Colonic mucosa (tissue), 4 donors: ENCODE results near the gene UNC79. TPM values are rescaled to one million over a fixed set of nuclear protein-coding genes. Genes with fewer than 3 reads are reported as not detected.

Source experiments
- DNase-seq: peaks from one replicate; pipeline ENCODE4 v3.0.0-alpha.2; 2020
- H3K27ac ChIP-seq: fragments of 200-600 bp; one replicate; pipeline ENCODE4 v1.8.0; 2021
- H3K27me3 ChIP-seq: fragments of 200-600 bp; one replicate; pipeline ENCODE4 v1.8.0; 2021
- H3K36me3 ChIP-seq: fragments of 200-600 bp; one replicate; pipeline ENCODE4 v1.8.0; 2021
- H3K4me1 ChIP-seq: fragments of 200-600 bp; one replicate; pipeline ENCODE4 v1.8.0; 2021; ENCODE audit warnings: mild to moderate bottlenecking
- H3K4me3 ChIP-seq: fragments of 200-600 bp; one replicate; pipeline ENCODE4 v1.8.0; 2021
- H3K9ac ChIP-seq, 2 donors: one replicate each; pipeline ENCODE4 v1.7.0; 2013; ENCODE audit warnings: control low read depth in 2 of 2, low read depth in 2 of 2, low read length in 2 of 2
- H3K9me3 ChIP-seq: fragments of 200-600 bp; one replicate; pipeline ENCODE4 v1.8.0; 2021
- intact Hi-C: fragments of 100-400 bp; cut with DNase I; formaldehyde crosslinking; loops from one replicate; pipeline ENCODE4 v1.14.1; 2022
- total RNA-seq, 2 donors: library from RNA; stranded (reverse); fragmentation: NEBNext Ultra II Directional in 1 of 2; extraction: Animal tissue kit (Norgen Biotek cat#: 25700) in 1 of 2; gene quantifications; one replicate each; pipeline ENCODE4 v1.2.1, GENCODE V29; 2021
- TF ChIP-seq, protein P1 (sequence below): fragments of 200-600 bp; IDR thresholded peaks from one replicate; pipeline ENCODE4 v1.8.0; 2022; ENCODE audit warnings: antibody characterized with exemption, mild to moderate bottlenecking
- donor health status: healthy.
- donor health status: DM: no; HTN: no; CAD: no.
- donor health status: DM: no; HTN: no; CAD: no.

Gene UNC79
- total RNA-seq, 2 donors from 2014 or later, result 0.17 to 0.21 TPM

DNA sequence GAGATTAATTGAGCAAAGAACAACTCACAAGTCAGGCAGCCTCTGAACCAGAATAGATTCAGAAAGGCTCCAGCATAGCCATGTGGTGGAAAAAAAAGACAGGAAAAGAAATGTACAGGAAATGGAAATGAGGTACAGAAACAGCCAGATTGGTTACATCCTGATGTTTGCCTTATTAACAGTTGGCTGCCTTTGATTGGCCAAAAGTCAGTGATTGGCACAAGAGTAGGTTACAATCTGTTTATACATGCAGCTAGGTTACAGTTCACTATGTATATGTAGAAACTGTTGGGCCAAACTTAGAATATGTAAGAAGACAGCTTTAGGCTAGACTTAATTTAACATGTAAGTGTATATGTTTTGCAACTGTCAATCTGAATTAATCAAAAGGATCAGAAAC lies 118.9 kb downstream of the UNC79 start:
- Histone ChIP-seq H3K9me3 (no peaks in the 10 kb centered on the region), H3K4me3 (no peak overlapping the region), H3K4me1 (no peaks in the 10 kb centered on the region), H3K36me3 (no peaks in the 10 kb centered on the region), H3K9ac (no peak overlapping the region), H3K27me3 (no peaks in the 10 kb centered on the region), H3K27ac (no peak overlapping the region)
- intact Hi-C loops, result no loop called here
- no peak for DNase-seq
- TF ChIP-seq, protein P1, sequence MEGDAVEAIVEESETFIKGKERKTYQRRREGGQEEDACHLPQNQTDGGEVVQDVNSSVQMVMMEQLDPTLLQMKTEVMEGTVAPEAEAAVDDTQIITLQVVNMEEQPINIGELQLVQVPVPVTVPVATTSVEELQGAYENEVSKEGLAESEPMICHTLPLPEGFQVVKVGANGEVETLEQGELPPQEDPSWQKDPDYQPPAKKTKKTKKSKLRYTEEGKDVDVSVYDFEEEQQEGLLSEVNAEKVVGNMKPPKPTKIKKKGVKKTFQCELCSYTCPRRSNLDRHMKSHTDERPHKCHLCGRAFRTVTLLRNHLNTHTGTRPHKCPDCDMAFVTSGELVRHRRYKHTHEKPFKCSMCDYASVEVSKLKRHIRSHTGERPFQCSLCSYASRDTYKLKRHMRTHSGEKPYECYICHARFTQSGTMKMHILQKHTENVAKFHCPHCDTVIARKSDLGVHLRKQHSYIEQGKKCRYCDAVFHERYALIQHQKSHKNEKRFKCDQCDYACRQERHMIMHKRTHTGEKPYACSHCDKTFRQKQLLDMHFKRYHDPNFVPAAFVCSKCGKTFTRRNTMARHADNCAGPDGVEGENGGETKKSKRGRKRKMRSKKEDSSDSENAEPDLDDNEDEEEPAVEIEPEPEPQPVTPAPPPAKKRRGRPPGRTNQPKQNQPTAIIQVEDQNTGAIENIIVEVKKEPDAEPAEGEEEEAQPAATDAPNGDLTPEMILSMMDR, result no peak

DNA sequence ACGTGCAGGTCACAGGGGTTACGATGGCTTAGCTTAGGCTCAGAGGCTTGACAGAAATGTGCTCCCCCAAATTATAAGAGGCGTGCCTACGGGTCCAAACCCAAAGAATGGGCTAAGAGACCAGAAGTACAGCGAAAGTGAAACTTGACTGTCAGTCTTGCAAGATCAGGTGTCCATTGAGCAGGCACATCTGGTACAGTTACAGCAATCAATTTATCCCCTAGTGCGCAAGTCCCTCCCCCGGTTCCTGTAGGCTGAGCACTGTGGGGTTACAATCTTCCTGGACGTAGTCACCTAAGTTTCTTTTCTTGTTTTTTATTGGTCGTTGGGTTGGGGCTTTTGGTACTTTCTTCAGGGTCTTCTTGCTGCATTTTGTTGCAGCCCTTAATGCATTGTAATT lies 134.2 kb downstream of the UNC79 start:
- Histone ChIP-seq H3K27ac (no peak overlapping the region), H3K4me3 (no peak overlapping the region), H3K36me3 (no peaks in the 10 kb centered on the region), H3K9ac (no peak overlapping the region), H3K4me1 (no peaks in the 10 kb centered on the region), H3K27me3 (no peaks in the 10 kb centered on the region), H3K9me3 (no peaks in the 10 kb centered on the region)
- intact Hi-C loops, result no loop called here
- TF ChIP-seq, protein P1, result no peak
- no peak for DNase-seq

DNA sequence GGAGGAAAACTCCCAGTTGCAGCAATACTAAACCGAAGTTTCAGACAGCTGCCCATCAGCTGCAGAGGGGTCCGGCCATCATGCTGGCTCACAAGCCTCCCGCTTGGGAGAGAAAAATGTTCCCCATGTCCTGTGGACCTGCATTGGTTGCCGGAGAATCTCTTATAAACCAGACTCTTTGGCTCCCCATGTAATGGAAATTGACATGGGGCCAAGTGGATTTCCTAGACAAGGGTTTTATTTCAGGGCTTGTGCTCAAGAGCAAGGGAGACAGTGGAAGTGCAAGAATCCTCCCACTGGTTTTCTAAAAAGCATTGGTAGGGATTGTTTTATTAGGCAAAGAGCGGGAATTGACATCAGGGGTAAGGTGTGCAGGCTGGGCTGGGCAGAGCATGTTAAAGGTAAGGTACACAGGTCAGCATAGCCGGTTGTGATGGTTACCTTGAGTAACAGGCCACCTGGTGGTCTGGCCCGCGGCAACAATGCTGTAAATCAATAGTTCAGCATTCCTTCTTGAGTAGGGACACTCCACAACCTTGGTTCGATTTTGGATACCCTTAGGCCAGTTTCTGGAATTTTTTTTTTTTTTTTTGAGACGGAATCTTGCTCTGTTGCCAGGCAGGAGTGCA lies 135.4 kb downstream of the UNC79 start:
- no peaks in the 10 kb centered on the region for H3K36me3 ChIP-seq
- no peaks in the 10 kb centered on the region for H3K4me1 ChIP-seq
- no peak overlapping the region for H3K27ac ChIP-seq
- H3K9ac ChIP-seq, result no peak overlapping the region
- H3K4me3 ChIP-seq, result no peak overlapping the region
- TF ChIP-seq, protein P1, result no peak
- no peak for DNase-seq
- intact Hi-C loops, result no loop called here
- H3K9me3 ChIP-seq, result no peaks in the 10 kb centered on the region
- H3K27me3 ChIP-seq, result no peaks in the 10 kb centered on the region

DNA sequence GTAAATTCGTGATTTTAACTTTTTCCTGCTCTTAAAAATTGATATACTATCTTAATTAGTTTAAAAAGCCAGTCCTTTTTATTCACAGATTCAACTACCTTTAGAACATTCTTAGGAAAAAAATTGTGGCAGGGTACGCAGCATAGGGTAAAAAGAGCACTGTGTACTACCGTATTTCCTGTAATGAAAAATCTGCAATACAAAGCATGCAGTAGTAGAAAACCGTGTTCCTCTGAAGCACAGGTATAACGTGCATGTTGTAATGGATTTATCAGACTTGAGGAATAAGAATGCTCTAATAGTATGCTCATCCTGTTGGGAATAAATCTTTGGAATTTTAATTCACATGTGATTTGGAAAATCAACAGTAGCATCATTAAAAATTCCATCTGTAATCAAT lies 140.5 kb downstream of the UNC79 start:
- no peaks in the 10 kb centered on the region for H3K27me3 ChIP-seq
- no peaks in the 10 kb centered on the region for H3K9me3 ChIP-seq
- intact Hi-C loops, result no loop called here
- H3K36me3 ChIP-seq, result no peaks in the 10 kb centered on the region
- H3K4me3 ChIP-seq, result no peak overlapping the region
- H3K27ac ChIP-seq, result no peak overlapping the region
- H3K9ac ChIP-seq, result no peak overlapping the region
- no peak for DNase-seq
- no peaks in the 10 kb centered on the region for H3K4me1 ChIP-seq
- TF ChIP-seq, protein P1, result no peak

DNA sequence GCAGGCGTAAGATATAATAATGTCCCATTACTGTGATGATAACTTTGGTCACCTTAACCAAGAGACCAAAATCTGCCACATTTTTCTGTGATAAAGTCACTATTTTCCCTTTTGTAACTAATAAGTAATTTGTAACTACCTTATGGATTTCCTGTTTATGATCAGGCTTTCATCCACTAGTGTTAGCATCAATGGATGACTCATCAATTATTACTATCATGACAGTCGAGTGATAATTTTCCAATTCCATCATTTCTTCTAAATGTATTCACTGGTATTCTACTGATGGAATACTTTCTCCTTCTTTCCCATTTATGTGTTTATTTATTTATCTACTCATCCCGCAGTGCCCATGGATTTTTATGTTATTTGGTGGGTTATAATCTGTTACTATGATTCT lies 148.4 kb downstream of the UNC79 start:
- Histone ChIP-seq H3K27me3 (no peaks in the 10 kb centered on the region), H3K27ac (no peak overlapping the region), H3K9ac (no peak overlapping the region), H3K9me3 (no peaks in the 10 kb centered on the region), H3K36me3 (no peaks in the 10 kb centered on the region), H3K4me1 (no peaks in the 10 kb centered on the region), H3K4me3 (no peak overlapping the region)
- intact Hi-C loops, result no loop called here
- DNase-seq, result no peak
- TF ChIP-seq, protein P1, result no peak
